ENCODE data around the gene OSTN. TPM values are rescaled to one million over a fixed set of nuclear protein-coding genes. Genes with fewer than 3 reads are reported as not detected.
"Not testable (repeated sequence)": the region's sequence is repeated elsewhere in the genome, so short reads cannot be mapped to it uniquely, and the experiment has no call there.

Gene OSTN
- total RNA-seq, 2 experiments from 2014 or later: not detected

GRCh38 chr3:191238321-191238817 is 39.3 kb downstream of the OSTN start:
- no peak overlapping the region for H3K27ac Mint-ChIP-seq
- H3K4me3 Mint-ChIP-seq: no peak overlapping the region
- no peaks in the 10 kb centered on the region for H3K36me3 Mint-ChIP-seq
- ATAC-seq: no peak
- H3K27me3 Mint-ChIP-seq: no peaks in the 10 kb centered on the region
- CTCF ChIA-PET: no interaction called here
- no peak for DNase-seq
- H3K4me1 Mint-ChIP-seq: peaks cover 3% of the 10 kb centered on the region
- no peaks in the 10 kb centered on the region for H3K9me3 Mint-ChIP-seq (ENCODE audit: low read depth)

DNA sequence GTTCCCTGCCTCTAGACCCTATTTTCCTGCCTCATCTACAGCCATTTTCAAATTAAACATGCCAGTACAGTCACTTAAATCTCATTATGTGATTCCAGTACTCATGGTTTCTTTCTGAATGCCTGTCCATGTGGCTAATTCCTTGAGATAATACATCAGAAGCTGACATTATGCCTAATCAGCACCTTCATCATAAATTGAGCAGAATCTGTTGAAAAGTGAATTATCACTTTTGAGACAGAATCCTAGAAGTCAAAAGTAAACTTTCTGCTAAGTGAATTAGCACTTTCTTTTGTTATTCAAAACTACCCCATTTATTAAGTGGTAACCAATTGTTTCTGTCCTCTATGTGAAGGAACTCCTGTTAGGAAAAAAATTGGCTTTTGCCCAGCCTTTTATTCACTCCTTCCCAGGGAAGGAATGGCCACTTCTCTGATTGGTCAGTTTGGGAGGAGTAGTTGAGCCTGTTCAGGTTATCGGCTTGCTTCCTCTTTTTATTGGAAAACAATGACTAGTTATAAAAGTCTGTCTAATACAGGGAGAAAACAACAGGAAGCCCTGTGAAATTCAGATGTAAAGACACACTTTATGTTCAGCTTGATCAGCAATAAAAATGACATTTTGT is 40.5 kb downstream of the OSTN start:
- DNase-seq (no peak), ATAC-seq (no peak)
- no peak overlapping the region for H3K27ac Mint-ChIP-seq
- no peak overlapping the region for H3K4me3 Mint-ChIP-seq
- H3K4me1 Mint-ChIP-seq: peaks cover 3% of the 10 kb centered on the region
- no peaks in the 10 kb centered on the region for H3K9me3 Mint-ChIP-seq (ENCODE audit: low read depth)
- no peaks in the 10 kb centered on the region for H3K36me3 Mint-ChIP-seq
- no peaks in the 10 kb centered on the region for H3K27me3 Mint-ChIP-seq
- CTCF ChIA-PET: no interaction called here

- no peaks in the 10 kb centered on the region for H3K9me3 Mint-ChIP-seq (ENCODE audit: low read depth)
- ATAC-seq (no peak), DNase-seq (no peak)
- H3K27ac Mint-ChIP-seq: no peak overlapping the region
- H3K4me1 Mint-ChIP-seq: peaks cover under 1% of the 10 kb centered on the region
- H3K36me3 Mint-ChIP-seq: no peaks in the 10 kb centered on the region
- CTCF ChIA-PET: no interaction called here
- H3K4me3 Mint-ChIP-seq: no peak overlapping the region
- H3K27me3 Mint-ChIP-seq: no peaks in the 10 kb centered on the region
These were observed 41.4 kb downstream of the OSTN start for GRCh38 chr3:191240486-191240885.

- Mint-ChIP-seq H3K9me3 (ENCODE audit: low read depth) (no peaks in the 10 kb centered on the region), H3K4me1 (no peaks in the 10 kb centered on the region), H3K27ac (no peak overlapping the region), H3K4me3 (no peak overlapping the region), H3K36me3 (no peaks in the 10 kb centered on the region), H3K27me3 (no peaks in the 10 kb centered on the region)
- DNase-seq (no peak), ATAC-seq (no peak)
- CTCF ChIA-PET: no interaction called here
These were observed 45.3 kb downstream of the OSTN start for GRCh38 chr3:191244242-191244867.

DNA sequence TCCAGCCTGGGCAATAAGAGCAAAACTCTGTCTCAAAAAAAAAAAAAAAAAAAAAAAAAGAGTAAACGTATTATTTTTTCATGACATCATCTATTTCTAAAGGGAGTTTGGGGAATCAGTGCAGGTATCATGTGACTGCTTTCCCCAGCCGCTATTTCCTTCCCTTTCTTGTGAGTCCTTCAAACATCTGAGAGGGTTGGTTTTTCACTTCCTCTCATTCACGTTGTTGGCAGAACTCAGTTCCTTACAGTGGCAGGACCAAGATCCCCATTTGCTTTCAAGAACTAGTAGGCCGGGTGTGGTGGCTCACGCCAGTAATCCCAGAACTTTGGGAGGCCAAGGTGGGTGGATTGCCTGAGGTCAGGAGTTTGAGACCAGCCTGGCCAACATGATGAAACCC is 47.0 kb downstream of the OSTN start:
- H3K4me1 Mint-ChIP-seq; H3K27ac Mint-ChIP-seq; H3K4me3 Mint-ChIP-seq; DNase-seq; ATAC-seq; H3K9me3 Mint-ChIP-seq (ENCODE audit: low read depth); H3K36me3 Mint-ChIP-seq; H3K27me3 Mint-ChIP-seq: not testable (repeated sequence)
- CTCF ChIA-PET: interaction anchor here (0.6 kb wide), 2 partner anchors 108 to 634 kb away, joined by 3 to 5 read pairs; no protein-coding TSS in a partner anchor

GRCh38 chr3:191246630-191247029 is 47.6 kb downstream of the OSTN start:
- no peaks in the 10 kb centered on the region for H3K36me3 Mint-ChIP-seq
- DNase-seq (no peak), ATAC-seq (no peak)
- H3K9me3 Mint-ChIP-seq (ENCODE audit: low read depth): no peaks in the 10 kb centered on the region
- CTCF ChIA-PET: interaction anchor here (0.6 kb wide), 2 partner anchors 107 to 633 kb away, joined by 3 to 5 read pairs; no protein-coding TSS in a partner anchor
- H3K27ac Mint-ChIP-seq: no peak overlapping the region
- H3K27me3 Mint-ChIP-seq: no peaks in the 10 kb centered on the region
- no peaks in the 10 kb centered on the region for H3K4me1 Mint-ChIP-seq
- no peak overlapping the region for H3K4me3 Mint-ChIP-seq

- H3K27me3 Mint-ChIP-seq: no peaks in the 10 kb centered on the region
- no peaks in the 10 kb centered on the region for H3K4me1 Mint-ChIP-seq
- H3K4me3 Mint-ChIP-seq: no peak overlapping the region
- no peaks in the 10 kb centered on the region for H3K9me3 Mint-ChIP-seq (ENCODE audit: low read depth)
- CTCF ChIA-PET: no interaction called here
- DNase-seq (no peak), ATAC-seq (no peak)
- no peak overlapping the region for H3K27ac Mint-ChIP-seq
- H3K36me3 Mint-ChIP-seq: no peaks in the 10 kb centered on the region
These were observed 54.2 kb downstream of the OSTN start for GRCh38 chr3:191253089-191253799.

- H3K27ac Mint-ChIP-seq: no peak overlapping the region
- no peaks in the 10 kb centered on the region for H3K36me3 Mint-ChIP-seq
- ATAC-seq (no peak), DNase-seq (no peak)
- H3K9me3 Mint-ChIP-seq (ENCODE audit: low read depth): no peaks in the 10 kb centered on the region
- CTCF ChIA-PET: no interaction called here
- H3K27me3 Mint-ChIP-seq: no peaks in the 10 kb centered on the region
- H3K4me3 Mint-ChIP-seq: no peak overlapping the region
- H3K4me1 Mint-ChIP-seq: no peaks in the 10 kb centered on the region
These were observed 55.2 kb downstream of the OSTN start for GRCh38 chr3:191254098-191254873.

DNA sequence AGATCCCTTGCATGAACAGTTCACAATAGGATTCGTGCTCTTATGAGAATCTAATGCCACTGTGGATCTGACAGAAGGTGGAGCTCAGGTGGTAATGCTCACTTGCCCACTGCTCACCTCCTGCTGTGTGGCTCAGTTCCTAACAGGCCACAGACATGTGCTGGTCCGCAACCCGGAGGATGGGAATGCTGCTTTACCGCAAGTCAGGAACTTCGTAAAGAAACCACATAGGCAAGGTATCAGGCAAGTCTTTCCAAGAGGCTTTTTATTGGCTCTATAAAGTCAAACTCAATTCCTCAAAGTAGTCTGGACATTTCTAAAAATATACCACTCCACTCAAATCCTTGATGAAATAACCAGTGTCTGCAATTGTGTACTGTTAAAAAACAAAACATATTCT is 56.1 kb downstream of the OSTN start:
- H3K27ac Mint-ChIP-seq: no peak overlapping the region
- no peaks in the 10 kb centered on the region for H3K9me3 Mint-ChIP-seq (ENCODE audit: low read depth)
- H3K4me1 Mint-ChIP-seq: no peaks in the 10 kb centered on the region
- H3K4me3 Mint-ChIP-seq: no peak overlapping the region
- DNase-seq (no peak), ATAC-seq (no peak)
- no peaks in the 10 kb centered on the region for H3K36me3 Mint-ChIP-seq
- CTCF ChIA-PET: no interaction called here
- H3K27me3 Mint-ChIP-seq: no peaks in the 10 kb centered on the region

DNA sequence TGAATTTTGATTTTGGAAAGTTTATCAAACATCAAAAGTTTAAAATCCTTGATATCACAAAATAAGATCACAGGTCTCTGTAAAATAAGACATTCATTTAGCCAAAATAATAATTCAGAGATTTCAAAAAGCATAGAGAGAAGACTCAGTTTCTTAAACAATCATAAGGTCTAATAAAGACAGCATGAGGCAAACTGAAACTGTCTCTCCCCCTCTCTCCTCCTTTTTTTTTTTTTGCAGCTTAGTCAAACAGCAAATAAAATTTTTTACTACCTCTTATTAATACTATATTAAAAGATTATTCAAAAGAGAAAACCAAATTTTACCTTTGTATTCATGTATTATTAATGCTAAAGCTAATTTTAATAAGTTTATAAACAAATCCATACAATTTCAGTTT is 57.4 kb downstream of the OSTN start:
- no peak overlapping the region for H3K4me3 Mint-ChIP-seq

DNA sequence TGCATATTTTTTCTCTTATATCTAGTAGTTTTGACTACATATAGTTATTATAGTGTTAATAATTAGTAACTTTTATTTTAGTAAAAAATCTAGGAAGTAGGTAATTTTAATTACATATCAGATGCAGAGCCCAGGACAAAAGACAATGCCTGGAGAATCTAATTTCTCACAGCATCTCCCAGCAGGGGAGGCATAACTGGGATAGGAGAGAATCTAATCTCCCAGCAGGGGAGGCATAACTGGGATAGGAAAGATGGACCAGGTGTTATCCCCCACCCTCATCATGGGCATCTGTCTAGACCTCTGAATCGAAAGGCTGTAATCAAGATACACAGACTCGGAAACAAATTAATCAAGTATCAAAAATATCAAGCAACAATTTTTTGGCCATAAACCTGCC is 58.2 kb downstream of the OSTN start:
- H3K4me3 Mint-ChIP-seq: no peak overlapping the region
- ATAC-seq (no peak), DNase-seq (no peak)
- no peak overlapping the region for H3K27ac Mint-ChIP-seq
- CTCF ChIA-PET: no interaction called here
- H3K9me3 Mint-ChIP-seq (ENCODE audit: low read depth): no peaks in the 10 kb centered on the region
- no peaks in the 10 kb centered on the region for H3K4me1 Mint-ChIP-seq
- H3K36me3 Mint-ChIP-seq: no peaks in the 10 kb centered on the region
- no peaks in the 10 kb centered on the region for H3K27me3 Mint-ChIP-seq

More for the DNA sequence above, 57.4 kb downstream of the OSTN start:
- no peak for DNase-seq
- H3K9me3 Mint-ChIP-seq (ENCODE audit: low read depth): no peaks in the 10 kb centered on the region
- H3K4me1 Mint-ChIP-seq: no peaks in the 10 kb centered on the region
- no peak for ATAC-seq
- H3K27me3 Mint-ChIP-seq: no peaks in the 10 kb centered on the region
- no peak overlapping the region for H3K27ac Mint-ChIP-seq
- H3K36me3 Mint-ChIP-seq: no peaks in the 10 kb centered on the region
- CTCF ChIA-PET: no interaction called here

GRCh38 chr3:191259486-191259885 is 60.4 kb downstream of the OSTN start:
- Mint-ChIP-seq H3K4me3 (no peak overlapping the region), H3K27me3 (no peaks in the 10 kb centered on the region), H3K4me1 (no peaks in the 10 kb centered on the region), H3K36me3 (no peaks in the 10 kb centered on the region), H3K9me3 (ENCODE audit: low read depth) (no peaks in the 10 kb centered on the region), H3K27ac (no peak overlapping the region)
- CTCF ChIA-PET: no interaction called here
- DNase-seq: no peak
- no peak for ATAC-seq

DNA sequence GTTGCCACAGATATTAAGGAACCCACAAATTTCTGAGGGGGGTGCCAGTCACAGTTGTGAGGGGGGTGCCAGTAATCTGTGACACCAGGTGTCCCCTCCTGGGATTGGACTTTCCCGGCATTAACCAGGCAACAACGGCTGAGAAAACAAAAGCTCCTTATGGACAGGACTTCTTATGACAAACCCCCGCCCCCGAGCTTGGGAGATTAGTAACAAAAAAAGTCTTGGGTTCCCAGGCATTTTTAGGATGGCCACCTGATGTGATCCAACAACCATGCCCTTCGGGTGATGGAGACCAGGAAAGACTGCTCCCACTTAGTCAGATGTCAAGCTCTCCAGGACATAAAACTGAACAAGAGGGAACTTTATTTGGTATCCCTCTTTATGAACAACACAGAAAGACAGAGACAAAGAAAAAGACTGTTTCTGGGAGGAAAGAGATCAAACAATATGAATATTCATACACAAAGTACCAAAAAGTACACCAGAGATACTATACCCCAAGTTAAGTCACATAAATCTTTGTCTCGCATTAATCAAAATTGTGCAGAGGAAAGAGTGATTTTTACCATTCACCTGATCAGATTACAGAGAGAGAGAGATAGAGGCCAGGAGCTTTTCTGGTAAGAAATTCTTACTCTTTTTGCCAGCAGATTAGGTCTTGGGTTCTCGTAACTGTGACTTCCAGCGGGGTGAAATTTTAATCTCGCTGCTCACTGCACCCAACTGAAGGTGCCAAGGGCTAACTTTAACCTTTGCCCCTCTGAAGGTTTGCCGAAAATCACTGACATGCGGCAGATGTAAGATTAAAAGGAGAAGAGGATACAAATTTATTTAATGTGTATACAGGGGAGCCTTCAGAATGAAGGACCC is 61.6 kb downstream of the OSTN start:
- ATAC-seq (no peak), DNase-seq (no peak)
- H3K4me1 Mint-ChIP-seq: no peaks in the 10 kb centered on the region
- H3K27ac Mint-ChIP-seq: no peak overlapping the region
- no peaks in the 10 kb centered on the region for H3K27me3 Mint-ChIP-seq
- H3K36me3 Mint-ChIP-seq: no peaks in the 10 kb centered on the region
- CTCF ChIA-PET: no interaction called here
- no peak overlapping the region for H3K4me3 Mint-ChIP-seq
- no peaks in the 10 kb centered on the region for H3K9me3 Mint-ChIP-seq (ENCODE audit: low read depth)

All from activated CD8-positive, alpha-beta memory T cell treated with anti-CD3 and anti-CD28 coated beads, Interleukin-2, amount 10 ng/mL, durations not matched to agents 7 days and 5 days (primary cell).